Endodermal cell (in vitro differentiated cells): ENCODE data around the gene GAS2L3. TPM values are rescaled to one million over a fixed set of nuclear protein-coding genes. Genes with fewer than 3 reads are reported as not detected.

Experiments
- DNase-seq: peaks from one replicate; pipeline ENCODE4 v3.0.0-alpha.2; 2017
- H3K27ac ChIP-seq: 2 replicates; pipeline ENCODE4 v1.5.1; 2013; ENCODE audit warnings: mild to moderate bottlenecking, low read depth, low read length, moderate library complexity
- H3K27me3 ChIP-seq: 2 replicates; pipeline ENCODE4 v1.6.1; 2013; ENCODE audit warnings: mild to moderate bottlenecking, low read length, moderate library complexity; ENCODE audit not compliant: insufficient read depth, control insufficient read depth, poor library complexity, severe bottlenecking
- H3K36me3 ChIP-seq: 2 replicates; pipeline ENCODE4 v1.7.0; 2013; ENCODE audit warnings: mild to moderate bottlenecking, low read length, moderate library complexity; ENCODE audit not compliant: control insufficient read depth, insufficient read depth
- H3K4me1 ChIP-seq: one replicate; pipeline ENCODE4 v1.7.0; 2013; ENCODE audit warnings: low read length; ENCODE audit not compliant: control insufficient read depth, insufficient read depth
- H3K4me3 ChIP-seq: 2 replicates; pipeline ENCODE4 v1.5.1; 2013; ENCODE audit warnings: mild to moderate bottlenecking, low read length, moderate library complexity
- H3K9ac ChIP-seq: 2 replicates; pipeline ENCODE4 v1.6.1; 2013; ENCODE audit warnings: mild to moderate bottlenecking, low read length, moderate library complexity; ENCODE audit not compliant: poor library complexity, severe bottlenecking; ENCODE audit errors: extremely low read depth
- H3K9me3 ChIP-seq: 2 replicates; pipeline ENCODE4 v1.6.1; 2013; ENCODE audit warnings: mild to moderate bottlenecking, low read length, moderate library complexity; ENCODE audit not compliant: control insufficient read depth
- H3K27ac Mint-ChIP-seq: 2 replicates; pipeline ENCODE4 v1.8.0; 2020; ENCODE audit warnings: mixed read lengths
- H3K27me3 Mint-ChIP-seq: 2 replicates; pipeline ENCODE4 v1.8.0; 2021; ENCODE audit warnings: mild to moderate bottlenecking, mixed read lengths; ENCODE audit not compliant: insufficient read depth
- H3K36me3 Mint-ChIP-seq: 2 replicates; pipeline ENCODE4 v1.8.0; 2020; ENCODE audit warnings: low read depth, mixed read lengths
- H3K4me1 Mint-ChIP-seq: 2 replicates; pipeline ENCODE4 v1.8.0; 2020; ENCODE audit warnings: mixed read lengths
- H3K4me3 Mint-ChIP-seq: 2 replicates; pipeline ENCODE4 v1.8.0; 2020; ENCODE audit warnings: mild to moderate bottlenecking, moderate library complexity, mixed read lengths
- H3K9me3 Mint-ChIP-seq: 2 replicates; pipeline ENCODE4 v1.8.0; 2020; ENCODE audit warnings: mild to moderate bottlenecking, mixed read lengths
- CTCF ChIP-seq: fragments of 200-600 bp; sonication (generic); conservative IDR thresholded peaks from 2 replicates; pipeline ENCODE4 v1.5.0; 2021; ENCODE audit warnings: antibody characterized with exemption, mild to moderate bottlenecking
- WGBS, 2 experiments: methylation state at CpG; one replicate each; pipeline versions ENCODE4 v1.1.5 to v1.1.7; 2013; ENCODE audit warnings: missing lambda C conversion rate in 2 of 2, mixed read lengths in 1 of 2; ENCODE audit not compliant: insufficient coverage in 1 of 2, insufficient read length in 1 of 2; 5-methylcytosine and 5-hydroxymethylcytosine counted together
- total RNA-seq, 2 donors: library from RNA; stranded (reverse); fragmentation: NEBNext Ultra II Directional in 1 of 2; extraction: Animal tissue kit (Norgen Biotek cat#: 25700) in 1 of 2; gene quantifications; 2 replicates in 1 of 2; 3 replicates in 1 of 2; pipeline ENCODE4 v1.2.1, GENCODE V29; 2021

The GAS2L3 gene
- total RNA-seq, 2 donors from 2014 or later = 13.5 to 26.8 TPM

GRCh38 chr12:100529756-100530350 lies 43.6 kb upstream of the GAS2L3 start:
- H3K27ac Mint-ChIP-seq = no peak overlapping the region
- no peaks in the 10 kb centered on the region for H3K9me3 Mint-ChIP-seq
- no peak overlapping the region for H3K9ac ChIP-seq
- no peak overlapping the region for H3K4me3 ChIP-seq
- H3K27me3 ChIP-seq = no peaks in the 10 kb centered on the region
- H3K4me1 Mint-ChIP-seq = no peaks in the 10 kb centered on the region
- no peaks in the 10 kb centered on the region for H3K4me1 ChIP-seq
- no peaks in the 10 kb centered on the region for H3K9me3 ChIP-seq
- H3K36me3 ChIP-seq = no peaks in the 10 kb centered on the region
- no peak for DNase-seq
- H3K4me3 Mint-ChIP-seq = no peak overlapping the region
- no peaks in the 10 kb centered on the region for H3K27me3 Mint-ChIP-seq
- H3K36me3 Mint-ChIP-seq = no peaks in the 10 kb centered on the region
- no peak overlapping the region for H3K27ac ChIP-seq
- no peak for TF ChIP-seq CTCF
- 97% methylated on average over 2 of the region's 2 CpGs; no CpG with 5 or more reads in 1 of the 2 experiments for WGBS, 2 experiments

GRCh38 chr12:100533376-100533775 lies 40.1 kb upstream of the GAS2L3 start:
- no peaks in the 10 kb centered on the region for H3K36me3 Mint-ChIP-seq

GRCh38 chr12:100534625-100535227 lies 38.8 kb upstream of the GAS2L3 start:
- no peaks in the 10 kb centered on the region for H3K4me1 Mint-ChIP-seq
- Histone ChIP-seq H3K4me3 (no peak overlapping the region), H3K36me3 (no peaks in the 10 kb centered on the region), H3K9me3 (no peaks in the 10 kb centered on the region), H3K4me1 (no peaks in the 10 kb centered on the region), H3K27me3 (no peaks in the 10 kb centered on the region), H3K27ac (no peak overlapping the region), H3K9ac (no peak overlapping the region)
- no peak overlapping the region for H3K27ac Mint-ChIP-seq
- DNase-seq = no peak
- H3K36me3 Mint-ChIP-seq = no peaks in the 10 kb centered on the region
- no peak for TF ChIP-seq CTCF
- no peaks in the 10 kb centered on the region for H3K9me3 Mint-ChIP-seq
- no peak overlapping the region for H3K4me3 Mint-ChIP-seq
- H3K27me3 Mint-ChIP-seq = no peaks in the 10 kb centered on the region
- WGBS, 2 experiments = 87 to 89% methylated on average over 6 of the region's 6 CpGs

More at GRCh38 chr12:100533376-100533775, 40.1 kb upstream of the GAS2L3 start:
- H3K27ac Mint-ChIP-seq = no peak overlapping the region
- H3K9me3 Mint-ChIP-seq = no peaks in the 10 kb centered on the region
- H3K27me3 ChIP-seq = no peaks in the 10 kb centered on the region
- 90 to 99% methylated on average over 2 to 3 of the region's 3 CpGs for WGBS, 2 experiments
- H3K4me1 ChIP-seq = no peaks in the 10 kb centered on the region
- H3K36me3 ChIP-seq = no peaks in the 10 kb centered on the region
- no peaks in the 10 kb centered on the region for H3K4me1 Mint-ChIP-seq
- DNase-seq = no peak
- H3K4me3 ChIP-seq = no peak overlapping the region
- H3K27me3 Mint-ChIP-seq = no peaks in the 10 kb centered on the region
- no peak overlapping the region for H3K4me3 Mint-ChIP-seq
- no peak overlapping the region for H3K9ac ChIP-seq
- no peak overlapping the region for H3K27ac ChIP-seq
- TF ChIP-seq CTCF = no peak
- no peaks in the 10 kb centered on the region for H3K9me3 ChIP-seq
